NCI-H1930 (cell line): ENCODE measurements around the gene MMEL1.

Experiments used
- DNase-seq, 2 experiments: peaks; one replicate each; lab custom pipeline; 2025; lab: John Stamatoyannopoulos, UW

MMEL1 gene

GRCh38 chr1:2642560-2643413, 10.0 kb upstream of the MMEL1 start:
- peak; percentile 77 to 89 for DNase-seq

GRCh38 chr1:2642131-2642559, 9.3 kb upstream of the MMEL1 start:
- DNase-seq = no peak

- DNase-seq = no peak
These were observed 8.7 kb upstream of the MMEL1 start for GRCh38 chr1:2641381-2642130.

- DNase-seq = no peak
These were observed 7.8 kb upstream of the MMEL1 start for GRCh38 chr1:2640626-2641025.

- no peak for DNase-seq
These were observed 7.0 kb upstream of the MMEL1 start for GRCh38 chr1:2639607-2640521.

DNA sequence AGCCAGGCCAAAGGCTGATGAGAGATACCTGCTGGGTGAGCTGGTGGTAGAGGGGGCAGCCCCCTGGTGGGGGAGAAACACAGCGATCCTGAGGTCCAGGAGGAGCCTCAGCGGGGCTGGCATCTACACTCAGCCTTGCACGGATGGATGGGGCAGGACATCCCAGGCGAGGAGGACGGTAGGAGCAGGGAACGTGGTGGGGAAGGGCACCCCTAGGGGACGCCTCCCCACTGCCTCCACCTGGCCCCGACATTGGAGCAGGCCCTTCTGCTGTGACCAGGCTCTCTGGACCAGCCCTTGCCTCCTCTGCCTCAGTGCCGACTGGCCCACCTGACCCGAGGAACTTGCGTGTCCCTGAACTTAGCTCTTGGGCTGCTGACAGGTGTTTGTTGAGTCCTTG, 6.4 kb upstream of the MMEL1 start:
- DNase-seq = no peak

GRCh38 chr1:2638466-2639115, 5.8 kb upstream of the MMEL1 start:
- no peak for DNase-seq

- no peak for DNase-seq
These were observed 4.8 kb upstream of the MMEL1 start for GRCh38 chr1:2637442-2638145.

DNA sequence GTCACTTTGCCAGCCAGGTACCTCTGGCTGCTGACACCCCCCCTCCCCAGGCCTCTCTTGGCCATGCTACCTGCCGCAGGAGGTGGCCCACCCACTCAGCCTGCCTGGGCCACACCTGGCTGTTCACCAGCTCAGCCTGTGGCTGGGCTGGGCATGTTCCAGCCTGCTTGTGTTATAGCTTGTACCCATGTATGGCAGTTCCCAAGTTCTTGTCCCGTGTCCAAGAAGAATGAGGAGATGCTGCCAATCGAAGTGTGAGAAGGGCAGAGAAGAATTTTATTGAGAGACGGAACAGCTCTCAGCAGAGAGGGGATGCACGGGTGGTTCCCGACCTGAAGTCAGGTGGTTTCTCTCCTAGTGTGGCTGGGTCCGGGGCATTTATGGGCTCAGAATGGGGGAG, 3.9 kb upstream of the MMEL1 start:
- no peak for DNase-seq

DNA sequence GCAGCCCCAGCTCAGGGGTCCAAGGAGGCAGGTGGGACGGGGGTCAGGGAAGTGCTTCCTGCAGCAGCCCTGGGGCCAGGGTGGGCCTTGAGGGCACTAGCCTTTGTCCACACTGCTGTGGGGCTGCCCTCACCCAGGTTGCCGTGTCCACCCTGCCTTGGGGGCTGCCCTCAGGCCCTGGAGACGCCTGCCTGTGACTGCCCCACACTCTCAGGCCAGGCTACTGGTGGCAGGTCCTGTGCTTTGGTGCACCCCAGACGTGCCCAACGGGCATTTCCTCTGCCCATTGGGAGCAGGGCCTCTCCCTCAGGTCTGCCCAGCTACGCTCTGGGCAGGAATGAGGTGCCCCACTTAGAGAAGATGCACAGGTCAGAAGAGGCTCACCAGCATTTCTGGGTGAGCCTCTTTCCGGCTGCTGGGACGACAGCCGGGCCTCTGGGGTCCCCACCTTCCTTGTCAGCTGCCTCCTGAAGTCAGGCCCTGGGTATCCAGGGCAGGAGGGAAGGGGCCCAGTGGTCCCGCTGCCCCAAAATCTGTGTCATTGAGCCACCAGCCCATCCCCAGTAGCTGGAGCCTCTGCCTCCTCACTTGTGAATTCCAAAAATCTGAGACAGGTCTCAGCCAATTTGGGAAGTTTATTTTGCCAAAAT, 2.7 kb upstream of the MMEL1 start:
- no peak for DNase-seq

DNA sequence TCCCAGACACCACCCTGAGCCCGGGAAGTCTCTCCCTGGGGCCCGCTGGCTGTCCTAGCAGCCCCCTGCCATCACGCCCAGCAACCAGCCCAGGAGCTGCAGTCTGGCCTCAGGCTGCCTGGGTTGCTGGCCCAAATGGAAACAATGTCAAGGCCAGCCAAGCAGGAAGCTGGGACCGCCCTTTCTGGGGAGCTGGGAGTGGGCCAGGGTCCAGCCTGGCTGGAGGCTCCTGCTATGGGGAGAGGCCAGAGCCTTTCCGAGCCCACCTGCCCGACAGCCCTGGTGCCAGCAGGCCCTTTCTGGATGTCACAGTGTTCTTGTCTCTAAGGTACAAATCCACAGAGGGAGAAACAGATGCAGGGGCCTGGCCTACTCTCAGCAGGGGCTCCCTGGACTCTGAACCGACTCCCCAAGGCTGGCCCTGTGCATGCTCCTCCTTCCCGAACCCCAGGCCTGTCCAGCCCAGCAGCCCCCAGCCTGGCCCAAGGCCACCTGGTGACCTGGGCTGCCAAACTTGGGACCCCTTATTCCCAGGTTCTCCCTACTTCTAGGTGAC, 1.2 kb upstream of the MMEL1 start:
- DNase-seq = no peak

DNA sequence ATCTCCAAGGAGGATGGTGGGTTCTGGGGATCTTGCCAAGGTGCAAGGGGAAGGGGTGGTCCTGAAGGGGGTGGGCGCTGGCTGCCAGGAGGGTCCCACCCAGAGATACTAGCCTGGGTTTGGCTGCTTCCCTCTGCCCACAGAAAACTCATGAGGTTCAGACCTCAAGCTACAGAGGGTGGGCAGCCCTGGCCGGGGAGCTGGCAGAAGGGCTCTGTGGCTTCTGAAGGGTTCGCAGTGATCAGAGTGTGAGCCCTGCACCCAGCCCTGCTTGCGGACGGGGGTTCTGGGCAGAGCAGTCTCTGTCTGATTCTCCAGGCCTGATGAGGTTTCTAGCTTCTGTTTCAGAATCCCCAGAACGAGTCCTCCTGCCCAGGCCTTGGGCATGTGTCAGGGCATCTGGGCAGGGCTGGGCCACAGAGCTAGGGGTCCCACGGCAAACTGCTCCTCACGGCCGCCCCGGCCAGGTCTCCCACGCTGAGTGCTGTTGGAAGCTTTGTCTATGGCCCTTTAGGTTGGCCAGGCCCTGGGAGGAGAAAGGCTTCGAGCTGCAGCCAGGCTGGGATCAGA, 635 bp upstream of the MMEL1 start:
- no peak for DNase-seq

DNA sequence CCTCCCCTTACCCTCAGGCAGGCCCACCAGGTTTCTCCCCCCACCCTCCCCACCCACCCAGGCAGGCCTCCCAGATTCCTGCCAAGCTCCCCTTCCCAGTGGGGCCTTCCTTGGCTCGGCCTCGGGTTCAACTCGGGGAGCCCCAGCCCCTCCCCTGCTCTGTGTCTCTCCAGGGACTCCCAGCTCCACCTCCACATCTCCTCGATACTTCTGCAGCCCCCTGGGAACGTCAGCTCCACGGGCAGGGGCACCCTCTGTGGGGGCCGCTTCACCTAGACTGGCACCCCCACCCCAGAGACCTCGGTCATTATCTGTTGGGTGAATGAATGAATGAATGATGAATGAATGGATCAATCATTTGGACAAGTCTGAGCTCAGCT, 775 bp downstream of the MMEL1 start:
- DNase-seq = no peak

GRCh38 chr1:2631136-2632050, 1.4 kb downstream of the MMEL1 start:
- DNase-seq = no peak

DNA sequence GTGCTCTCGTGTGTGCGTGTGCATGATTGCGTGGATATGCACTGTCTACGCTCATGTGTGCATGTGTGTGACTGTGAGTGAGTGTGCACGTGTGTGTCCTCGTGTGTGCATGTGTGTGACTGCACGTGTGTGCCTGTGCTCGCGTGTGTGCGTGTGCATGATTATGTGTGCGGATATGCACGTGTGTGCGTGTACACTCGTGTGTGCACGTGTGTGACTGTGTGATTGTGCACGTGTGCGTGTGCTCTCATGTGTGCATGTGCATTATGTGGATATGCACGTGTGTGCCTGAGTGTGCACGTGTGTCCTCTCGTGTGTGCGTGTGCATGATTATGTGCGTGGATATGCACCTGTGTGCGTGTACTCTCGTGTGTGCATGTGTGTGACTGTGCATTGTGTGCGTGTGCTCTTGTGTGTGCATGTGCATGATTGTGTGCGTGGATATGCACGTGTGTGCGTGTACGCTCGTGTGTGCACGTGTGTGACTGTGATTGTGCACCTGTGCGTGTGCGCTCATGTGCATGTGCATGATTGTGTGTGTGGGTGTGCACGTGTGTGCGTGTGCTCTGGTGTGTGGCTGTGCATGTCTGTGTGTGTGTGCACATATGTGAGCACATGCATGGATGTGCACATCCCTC, 2.2 kb downstream of the MMEL1 start:
- no peak for DNase-seq

DNA sequence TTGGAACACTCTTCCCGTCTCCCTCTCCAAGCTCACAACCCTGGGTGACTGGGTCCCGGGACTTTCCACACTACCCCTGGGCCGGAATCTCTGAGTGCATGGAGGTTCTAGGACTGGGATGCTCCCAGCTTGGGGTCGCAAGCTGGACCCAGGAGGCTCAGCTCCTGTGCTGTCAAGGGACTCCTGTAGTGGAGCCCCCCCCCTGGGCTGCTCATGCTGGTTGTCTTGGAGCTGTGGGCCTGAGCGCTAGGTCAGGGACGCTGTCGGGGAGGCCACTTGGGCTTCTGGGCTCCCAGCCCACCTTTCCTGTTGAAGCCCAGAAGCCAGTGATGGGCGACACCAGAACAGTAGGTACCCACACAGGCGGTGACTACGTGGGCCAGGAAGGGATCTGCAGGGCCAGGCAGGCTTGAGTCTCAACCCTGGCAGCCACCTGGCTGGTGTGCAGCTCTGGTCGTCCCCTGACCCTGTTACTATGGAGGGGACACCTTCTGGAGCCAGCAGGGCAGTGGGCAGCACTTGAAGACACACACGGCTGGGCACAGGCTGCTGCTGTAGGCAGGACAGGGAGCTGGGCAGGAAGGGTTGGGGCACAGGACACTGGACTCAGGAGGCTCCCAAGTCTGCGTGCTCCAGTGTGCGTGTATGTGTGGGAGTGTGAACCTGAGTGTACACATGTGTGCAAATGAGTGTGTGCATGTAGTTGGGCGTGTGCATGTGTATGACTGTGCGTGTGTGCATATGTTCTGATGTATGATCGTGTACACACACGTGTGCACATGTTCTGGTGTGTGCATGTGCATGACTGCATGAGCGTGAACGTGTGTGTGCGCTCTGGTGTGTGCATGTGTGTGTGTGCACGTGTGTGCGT, 3.0 kb downstream of the MMEL1 start:
- DNase-seq = no peak

DNA sequence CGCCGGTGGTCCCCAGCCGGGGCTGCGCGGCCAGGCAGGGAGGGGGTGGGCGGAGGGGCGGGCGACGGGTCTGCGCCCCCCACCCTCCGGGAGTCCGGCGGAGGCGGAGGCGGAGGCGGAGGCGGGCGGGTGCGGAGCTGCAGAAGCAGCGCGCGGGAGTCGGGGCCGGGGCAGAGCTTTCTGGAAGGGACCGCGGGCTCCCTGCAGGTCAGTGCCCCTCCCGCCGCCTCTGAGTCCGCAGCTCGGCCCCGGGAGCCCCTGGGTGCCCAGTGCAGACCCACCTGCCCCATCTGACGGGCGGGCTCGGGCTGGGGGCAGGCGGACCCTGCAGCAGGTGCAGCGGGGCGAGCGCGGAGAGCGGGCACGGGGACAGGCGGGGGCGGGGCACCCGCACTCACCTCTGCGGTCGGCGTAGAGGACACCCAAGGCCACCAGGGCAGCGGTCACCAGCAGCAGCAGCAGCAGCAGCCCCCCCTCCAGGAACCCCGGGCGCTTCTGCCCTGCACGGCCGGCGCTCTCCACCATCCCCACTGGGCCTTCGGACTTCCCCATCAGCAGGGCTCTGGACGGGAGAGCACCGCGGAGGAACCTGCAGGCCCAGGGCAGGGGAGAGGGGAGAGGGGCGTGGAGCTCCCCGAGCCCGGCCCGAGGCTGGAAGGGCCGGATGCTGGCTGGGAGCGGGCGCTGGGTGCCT, 3.7 kb downstream of the MMEL1 start:
- no peak for DNase-seq
